Tibial nerve (tissue), 4 donors: Measurements from ENCODE around the gene ZEB1. TPM values are rescaled to one million over a fixed set of nuclear protein-coding genes. Genes with fewer than 3 reads are reported as not detected.
"Not testable (repeated sequence)": the region's sequence is repeated elsewhere in the genome, so short reads cannot be mapped to it uniquely, and the experiment has no call there.

Source experiments
- DNase-seq, 2 donors: peaks; one replicate each; pipeline ENCODE4 v3.0.0-alpha.2; 2019; ENCODE audit warnings: low spot score in 2 of 2
- H3K27ac ChIP-seq, 4 donors: fragments of 200-600 bp; sonication (generic) in 3 of 4; one replicate each; pipeline ENCODE4 v1.5.1; 2017 to 2019; ENCODE audit warnings: mild to moderate bottlenecking in 1 of 4
- H3K27me3 ChIP-seq, 2 donors: fragments of 200-600 bp; sonication (generic) in 1 of 2; one replicate each; pipeline versions ENCODE4 v1.5.1 to v1.6.0; 2017 to 2019
- H3K36me3 ChIP-seq, 3 donors: fragments of 200-600 bp; sonication (generic); one replicate each; pipeline ENCODE4 v1.5.1; 2018 to 2019
- H3K4me1 ChIP-seq, 4 donors: fragments of 200-600 bp; sonication (generic) in 3 of 4; one replicate each; pipeline ENCODE4 v1.5.1; 2017 to 2019
- H3K4me3 ChIP-seq, 4 donors: fragments of 200-600 bp; sonication (generic) in 3 of 4; one replicate each; pipeline ENCODE4 v1.5.1; 2017 to 2019; ENCODE audit warnings: mild to moderate bottlenecking in 1 of 4, moderate library complexity in 1 of 4
- H3K9me3 ChIP-seq, 4 donors: fragments of 200-600 bp; sonication (generic) in 3 of 4; one replicate each; pipeline ENCODE4 v1.5.1; 2017 to 2019
- CTCF ChIP-seq, 5 experiments: fragments of 200-600 bp in 3 of 5; fragments of 450-650 bp in 2 of 5; sonication (generic) in 3 of 5; IDR thresholded peaks; one replicate each; pipeline ENCODE4 v1.5.1; 2016 to 2019; ENCODE audit warnings: antibody characterized with exemption in 5 of 5, mild to moderate bottlenecking in 3 of 5, moderate library complexity in 2 of 5
- EP300 ChIP-seq, 2 donors: sonication (generic); formaldehyde crosslinking; IDR thresholded peaks; one replicate each; pipeline ENCODE4 v1.6.1; 2017; ENCODE audit warnings: antibody characterized with exemption in 2 of 2, mild to moderate bottlenecking in 1 of 2
- POLR2A ChIP-seq, 2 donors: fragments of 450-650 bp; IDR thresholded peaks; one replicate each; pipeline ENCODE4 v1.6.1; 2017; ENCODE audit warnings: antibody characterized with exemption in 2 of 2, mild to moderate bottlenecking in 2 of 2, moderate library complexity in 2 of 2
- WGBS, 2 donors: methylation state at CpG; one replicate each; pipeline ENCODE4 v1.1.5; 2018; 5-methylcytosine and 5-hydroxymethylcytosine counted together
- small RNA-seq: library from RNA; depleted of rRNA; stranded (forward); fragments of <200 nt; gene quantifications from one replicate; pipeline ENCODE3, GENCODE V24; 2016
- total RNA-seq, 4 donors: library from RNA; depleted of rRNA; stranded (reverse); fragments of >200 nt; gene quantifications; one replicate each; pipeline ENCODE4 v1.1.0, GENCODE V29; 2016

The ZEB1 gene
- total RNA-seq, 4 donors from 2014 or later = 84.6 to 128 (median 95.7) TPM

- Histone ChIP-seq H3K27me3 (no peaks in the 10 kb centered on the region), H3K27ac (no peak overlapping the region), H3K4me3 (no peak overlapping the region), H3K9me3 (peaks cover 0 to 42% (median 10%) of the 10 kb centered on the region in 4 donors), H3K4me1 (no peaks in the 10 kb centered on the region), H3K36me3 (no peaks in the 10 kb centered on the region)
- no peak for DNase-seq
- TF ChIP-seq CTCF (IDR thresholded peaks at IDR 0.05) (no peak), POLR2A (IDR thresholded peaks at IDR 0.05) (no peak), EP300 (IDR thresholded peaks at IDR 0.05) (no peak)
- 93 to 100% methylated on average over 1 of the region's 1 CpG for WGBS, 2 donors
These were observed 238.8 kb downstream of the ZEB1 start for GRCh38 chr10:31557854-31558253.

- H3K27ac ChIP-seq, H3K36me3 ChIP-seq, DNase-seq, H3K27me3 ChIP-seq, H3K4me1 ChIP-seq, H3K4me3 ChIP-seq: not testable (repeated sequence)
- WGBS, 2 donors = 84 to 89% methylated on average over 3 of the region's 3 CpGs
- peaks cover 0 to 10% (median 0%) of the 10 kb centered on the region in 4 donors for H3K9me3 ChIP-seq
These were observed 249.3 kb downstream of the ZEB1 start for GRCh38 chr10:31568252-31568861.

- Histone ChIP-seq H3K4me1 (no peaks in the 10 kb centered on the region), H3K9me3 (peaks cover 0 to 22% (median 0%) of the 10 kb centered on the region in 4 donors), H3K36me3 (no peaks in the 10 kb centered on the region), H3K27me3 (no peaks in the 10 kb centered on the region), H3K4me3 (no peak overlapping the region), H3K27ac (no peak overlapping the region)
- 43 to 45% methylated on average over 2 of the region's 2 CpGs for WGBS, 2 donors
- DNase-seq = no peak
- TF ChIP-seq EP300 (IDR thresholded peaks at IDR 0.05) (no peak), POLR2A (IDR thresholded peaks at IDR 0.05) (no peak), CTCF (IDR thresholded peaks at IDR 0.05) (no peak)
These were observed 255.6 kb downstream of the ZEB1 start for GRCh38 chr10:31574577-31574976.

GRCh38 chr10:31578181-31578852, 259.3 kb downstream of the ZEB1 start:
- peaks cover 0 to 15% (median 0%) of the 10 kb centered on the region in 4 donors for H3K9me3 ChIP-seq
- 84 to 86% methylated on average over 3 of the region's 3 CpGs for WGBS, 2 donors
- H3K27ac ChIP-seq = no peak overlapping the region
- H3K36me3 ChIP-seq = no peaks in the 10 kb centered on the region
- H3K27me3 ChIP-seq = no peaks in the 10 kb centered on the region
- DNase-seq = no peak
- no peak overlapping the region for H3K4me3 ChIP-seq
- TF ChIP-seq CTCF (IDR thresholded peaks at IDR 0.05) (no peak), EP300 (IDR thresholded peaks at IDR 0.05) (no peak), POLR2A (IDR thresholded peaks at IDR 0.05) (no peak)
- H3K4me1 ChIP-seq = peaks cover 0 to 13% (median 5%) of the 10 kb centered on the region in 4 donors

- no peak overlapping the region for H3K4me3 ChIP-seq
- peaks cover 0 to 19% (median 10%) of the 10 kb centered on the region in 4 donors for H3K4me1 ChIP-seq
- H3K9me3 ChIP-seq = peaks cover 0 to 15% (median 0%) of the 10 kb centered on the region in 4 donors
- no peaks in the 10 kb centered on the region for H3K36me3 ChIP-seq
- WGBS, 2 donors = 83 to 89% methylated on average over 4 of the region's 4 CpGs
- no peak overlapping the region for H3K27ac ChIP-seq
- no peaks in the 10 kb centered on the region for H3K27me3 ChIP-seq
- TF ChIP-seq EP300 (IDR thresholded peaks at IDR 0.05) = no peak
- TF ChIP-seq CTCF (IDR thresholded peaks at IDR 0.05) = no peak
- TF ChIP-seq POLR2A (IDR thresholded peaks at IDR 0.05) = no peak
- no peak for DNase-seq
These were observed 259.9 kb downstream of the ZEB1 start for GRCh38 chr10:31578951-31579350.

Small RNA genes within 50 kb of the gene (small RNA-seq; reads per million reads assigned to genes)
- not detected for gene SPTLC1P1
